Activated T-helper 1 cell treated with anti-CD3 and anti-CD28 coated beads, Interleukin-12 subunit alpha, Interleukin-12 subunit beta, Interleukin-2, Interleukin-4 antibody, amounts not matched to agents 30 ng/mL and 10 ng/mL and 1 ng/mL, durations not matched to agents 14 hours and 24 hours and 36 hours (primary cell): ENCODE results near the gene AFAP1L2. TPM values are rescaled to one million over a fixed set of nuclear protein-coding genes. Genes with fewer than 3 reads are reported as not detected.
"Not testable (repeated sequence)": the region's sequence is repeated elsewhere in the genome, so short reads cannot be mapped to it uniquely, and the experiment has no call there.

Experiments
- DNase-seq: peaks from one replicate; pipeline ENCODE4 v3.0.0; 2021; ENCODE audit warnings: low spot score
- H3K27ac Mint-ChIP-seq: one replicate; pipeline ENCODE4 v1.8.0; 2021; ENCODE audit warnings: mild to moderate bottlenecking, mixed read lengths
- H3K27me3 Mint-ChIP-seq: one replicate; pipeline ENCODE4 v1.8.0; 2022; ENCODE audit warnings: mild to moderate bottlenecking, moderate library complexity, mixed read lengths; ENCODE audit not compliant: insufficient read depth
- H3K36me3 Mint-ChIP-seq: one replicate; pipeline ENCODE4 v1.8.0; 2021; ENCODE audit warnings: low read depth, mixed read lengths
- H3K4me1 Mint-ChIP-seq: one replicate; pipeline ENCODE4 v1.8.0; 2021; ENCODE audit warnings: low read depth, mixed read lengths
- H3K4me3 Mint-ChIP-seq: one replicate; pipeline ENCODE4 v1.8.0; 2021; ENCODE audit warnings: mild to moderate bottlenecking, moderate library complexity, mixed read lengths
- H3K9me3 Mint-ChIP-seq: one replicate; pipeline ENCODE4 v1.8.0; 2021; ENCODE audit warnings: mixed read lengths
- intact Hi-C: fragments of 100-400 bp; cut with micrococcal nuclease; formaldehyde crosslinking; loops from one replicate; pipeline ENCODE4 v1.15.1; 2024
- total RNA-seq: library from RNA; stranded (reverse); gene quantifications from 2 replicates; pipeline ENCODE4 v1.2.3, GENCODE V29; 2022

Gene AFAP1L2
- total RNA-seq, 1 donor from 2014 or later, result 3.7 TPM

GRCh38 chr10:114346176-114347031 is 57.9 kb downstream of the AFAP1L2 start:
- intact Hi-C loops, result no loop called here
- H3K9me3 Mint-ChIP-seq, result no peaks in the 10 kb centered on the region
- no peak for DNase-seq
- H3K27ac Mint-ChIP-seq, result no peak overlapping the region
- H3K36me3 Mint-ChIP-seq, result no peaks in the 10 kb centered on the region
- no peak overlapping the region for H3K4me3 Mint-ChIP-seq
- H3K4me1 Mint-ChIP-seq, result no peaks in the 10 kb centered on the region
- H3K27me3 Mint-ChIP-seq, result peaks cover 2% of the 10 kb centered on the region

GRCh38 chr10:114345701-114346100 is 58.6 kb downstream of the AFAP1L2 start:
- Mint-ChIP-seq H3K4me1 (no peaks in the 10 kb centered on the region), H3K36me3 (no peaks in the 10 kb centered on the region), H3K4me3 (no peak overlapping the region), H3K27me3 (peaks cover 2% of the 10 kb centered on the region), H3K9me3 (no peaks in the 10 kb centered on the region), H3K27ac (no peak overlapping the region)
- intact Hi-C loops, result no loop called here
- no peak for DNase-seq

DNA sequence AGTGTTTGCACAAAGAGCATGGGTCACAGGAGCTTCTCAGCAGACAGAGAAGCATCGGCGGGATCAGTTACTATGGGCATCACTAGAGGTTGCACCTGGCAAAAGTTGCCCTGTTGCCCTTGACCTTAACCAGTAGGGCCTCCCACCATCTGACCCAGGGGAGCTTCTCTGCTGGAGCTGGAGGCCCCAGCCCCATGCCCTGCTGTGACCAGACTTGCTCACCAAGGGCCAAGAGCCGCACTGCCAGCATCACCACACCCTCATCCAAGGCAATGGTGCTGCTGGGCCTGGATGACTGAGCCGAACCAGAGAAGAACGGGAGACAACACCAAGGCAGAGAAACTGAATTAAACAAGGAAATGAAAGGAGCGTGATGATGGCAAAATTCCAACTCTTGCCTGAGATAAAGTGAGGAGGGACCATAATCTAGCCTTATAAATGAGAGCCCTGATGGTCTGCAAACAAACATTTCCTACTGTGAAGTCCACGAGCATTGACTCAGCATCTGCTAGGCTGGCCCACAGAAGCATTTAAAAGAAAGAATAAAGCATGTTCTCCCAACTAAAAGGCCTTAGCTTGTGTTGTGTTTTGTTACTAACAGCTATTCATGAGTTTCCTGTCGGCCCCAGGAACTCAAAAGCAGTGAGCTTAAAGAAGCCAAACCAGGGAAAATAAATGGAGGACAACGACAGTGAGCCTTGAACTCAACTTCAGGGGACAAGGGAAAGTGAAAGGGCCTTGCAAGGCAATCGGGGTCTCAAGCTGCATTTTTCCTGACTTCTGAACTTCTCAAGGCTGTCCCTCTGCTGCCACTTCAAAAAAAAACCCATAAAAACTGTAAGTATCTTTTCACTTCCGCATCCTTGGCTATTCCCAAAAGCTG is 60.4 kb downstream of the AFAP1L2 start:
- H3K27me3 Mint-ChIP-seq, result peaks cover 4% of the 10 kb centered on the region
- no peaks in the 10 kb centered on the region for H3K36me3 Mint-ChIP-seq
- intact Hi-C loops, result no loop called here

GRCh38 chr10:114342976-114343375 is 61.3 kb downstream of the AFAP1L2 start:
- intact Hi-C loops, result no loop called here
- Mint-ChIP-seq H3K27me3 (peaks cover 7% of the 10 kb centered on the region), H3K27ac (no peak overlapping the region), H3K4me3 (no peak overlapping the region), H3K4me1 (peaks cover under 1% of the 10 kb centered on the region), H3K9me3 (no peaks in the 10 kb centered on the region), H3K36me3 (no peaks in the 10 kb centered on the region)
- DNase-seq, result no peak

More for the DNA sequence above, 60.4 kb downstream of the AFAP1L2 start:
- Mint-ChIP-seq H3K4me3 (no peak overlapping the region), H3K9me3 (no peaks in the 10 kb centered on the region), H3K27ac (no peak overlapping the region), H3K4me1 (no peaks in the 10 kb centered on the region)
- DNase-seq, result no peak

DNA sequence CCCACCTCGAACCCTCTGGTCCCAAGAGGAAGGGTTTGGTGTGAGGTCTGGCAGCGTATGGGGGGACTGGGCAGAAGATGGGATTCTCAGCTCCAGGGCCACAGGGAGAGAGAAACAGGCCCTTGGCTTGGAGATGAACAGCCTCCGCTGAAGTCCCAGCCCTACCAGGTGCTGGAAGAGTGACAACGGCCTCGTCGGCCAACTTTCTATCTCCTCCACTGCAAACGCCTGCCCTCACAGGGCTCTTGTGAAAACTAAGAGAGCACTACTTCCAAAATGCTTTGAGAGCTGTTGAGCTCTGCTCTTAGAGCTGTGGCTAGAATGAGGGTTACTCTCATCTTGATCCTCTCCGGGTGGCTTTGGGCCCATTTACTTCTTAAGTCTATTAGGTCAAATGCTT is 63.5 kb downstream of the AFAP1L2 start:
- no peaks in the 10 kb centered on the region for H3K9me3 Mint-ChIP-seq
- H3K4me3 Mint-ChIP-seq, result no peak overlapping the region
- H3K36me3 Mint-ChIP-seq, result no peaks in the 10 kb centered on the region
- H3K27ac Mint-ChIP-seq, result no peak overlapping the region
- no peak for DNase-seq
- H3K4me1 Mint-ChIP-seq, result peaks cover 22% of the 10 kb centered on the region
- intact Hi-C loops, result no loop called here
- H3K27me3 Mint-ChIP-seq, result peaks cover 10% of the 10 kb centered on the region

DNA sequence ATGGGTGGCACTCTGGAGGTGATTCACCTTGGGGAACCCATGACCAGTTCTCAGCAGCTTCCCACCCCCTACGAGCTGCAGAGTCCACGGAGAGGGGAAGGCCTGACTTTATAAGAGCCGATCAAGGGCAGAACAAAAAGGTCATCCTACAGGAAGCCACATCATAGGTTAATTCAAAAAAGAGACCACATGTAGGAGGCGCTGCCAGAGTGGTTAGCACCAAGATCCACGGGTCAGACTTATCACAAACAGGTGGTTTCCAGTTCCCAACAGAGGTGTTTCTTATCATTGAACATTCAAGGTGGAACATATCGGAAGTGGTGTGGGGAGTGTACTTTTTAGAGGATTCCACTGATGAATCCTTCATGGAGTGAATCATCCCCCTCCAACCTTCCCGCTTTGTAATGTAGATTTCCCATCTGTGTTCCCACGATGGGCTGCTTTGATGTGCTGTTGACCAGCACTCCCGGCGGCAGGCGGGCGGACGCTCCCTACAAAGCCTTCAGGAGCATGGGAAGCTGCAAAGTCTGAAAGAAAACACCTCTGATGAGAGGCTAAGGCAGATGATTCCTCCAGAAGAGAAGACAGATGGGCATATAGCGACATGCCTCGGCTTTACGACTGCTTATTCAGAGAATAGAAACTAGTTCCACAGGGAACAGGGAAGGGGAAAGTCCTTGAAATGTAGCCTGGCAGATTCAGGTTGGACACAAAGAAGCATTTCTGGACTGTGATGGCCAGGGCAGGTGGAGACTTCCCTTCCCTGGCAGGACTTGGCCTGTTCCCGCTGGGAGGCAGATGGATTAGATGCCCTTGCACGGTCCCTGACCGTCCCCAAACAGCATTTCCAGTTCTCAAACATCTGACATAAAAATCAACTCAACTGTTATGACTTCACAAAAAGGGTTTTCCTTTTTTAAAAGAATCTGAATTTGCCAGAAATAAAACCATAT is 66.5 kb downstream of the AFAP1L2 start:
- H3K4me1 Mint-ChIP-seq, result peaks cover 26% of the 10 kb centered on the region
- DNase-seq, result no peak
- no peaks in the 10 kb centered on the region for H3K36me3 Mint-ChIP-seq
- peaks cover 10% of the 10 kb centered on the region for H3K27me3 Mint-ChIP-seq
- no peak overlapping the region for H3K4me3 Mint-ChIP-seq
- H3K27ac Mint-ChIP-seq, result peak overlapping the region; percentile 61
- intact Hi-C loops, result loop anchor here (2.0 kb wide), 1 partner anchor 33 kb away; no protein-coding TSS in a partner anchor
- H3K9me3 Mint-ChIP-seq, result no peaks in the 10 kb centered on the region

DNA sequence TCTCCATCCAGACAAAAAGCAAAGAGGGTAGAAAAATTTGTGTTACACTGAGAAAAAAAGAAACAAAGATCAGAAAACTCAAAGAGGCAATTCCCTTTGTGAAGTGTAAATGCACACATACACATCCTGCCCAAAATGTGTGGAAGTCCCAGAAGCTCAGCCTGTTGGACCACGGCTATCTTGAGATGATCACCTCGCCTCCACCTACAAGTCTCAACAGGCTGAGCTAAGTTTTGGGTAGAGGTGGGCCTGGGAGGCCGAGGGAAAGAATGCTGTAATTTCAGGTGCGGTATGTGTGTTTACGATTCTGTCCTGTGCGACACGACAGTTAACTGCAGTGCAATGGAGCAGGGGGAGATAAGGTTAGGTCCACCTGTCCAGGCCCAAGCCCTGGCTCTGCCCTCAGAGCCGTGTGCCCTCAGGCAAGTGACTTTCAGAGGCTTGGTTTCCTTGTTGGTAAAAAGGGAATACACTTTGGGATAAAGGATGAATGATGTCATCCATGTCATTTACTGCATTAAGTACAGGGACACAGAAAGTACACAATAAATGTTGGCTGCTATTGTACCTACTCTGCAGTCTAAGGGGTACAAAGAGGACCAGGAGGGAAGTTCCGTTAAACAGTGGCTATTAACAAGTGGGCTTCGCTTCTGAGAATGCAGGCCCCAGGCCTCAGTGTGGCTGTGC is 67.3 kb downstream of the AFAP1L2 start:
- Mint-ChIP-seq H3K4me1 (peaks cover 26% of the 10 kb centered on the region), H3K27me3 (peaks cover 8% of the 10 kb centered on the region), H3K4me3 (no peak overlapping the region), H3K27ac (peak overlapping the region; percentile 61), H3K36me3 (no peaks in the 10 kb centered on the region), H3K9me3 (no peaks in the 10 kb centered on the region)
- intact Hi-C loops, result loop anchor here (2.0 kb wide), 1 partner anchor 32 kb away; no protein-coding TSS in a partner anchor
- DNase-seq, result no peak

GRCh38 chr10:114335614-114336013 is 68.7 kb downstream of the AFAP1L2 start:
- H3K4me3 Mint-ChIP-seq, result no peak overlapping the region
- H3K9me3 Mint-ChIP-seq, result no peaks in the 10 kb centered on the region
- H3K36me3 Mint-ChIP-seq, result no peaks in the 10 kb centered on the region
- intact Hi-C loops, result loop anchor here (2.0 kb wide), 1 partner anchor 31 kb away; no protein-coding TSS in a partner anchor
- peaks cover 26% of the 10 kb centered on the region for H3K4me1 Mint-ChIP-seq
- peaks cover 8% of the 10 kb centered on the region for H3K27me3 Mint-ChIP-seq
- H3K27ac Mint-ChIP-seq, result no peak overlapping the region
- no peak for DNase-seq

GRCh38 chr10:114334301-114334700 is 70.0 kb downstream of the AFAP1L2 start:
- Mint-ChIP-seq H3K27me3 (peaks cover 6% of the 10 kb centered on the region), H3K9me3 (no peaks in the 10 kb centered on the region), H3K4me1 (peaks cover 26% of the 10 kb centered on the region), H3K27ac (no peak overlapping the region), H3K4me3 (no peak overlapping the region), H3K36me3 (no peaks in the 10 kb centered on the region)
- no peak for DNase-seq
- intact Hi-C loops, result no loop called here

GRCh38 chr10:114333441-114333840 is 70.9 kb downstream of the AFAP1L2 start:
- not testable (repeated sequence) for H3K36me3 Mint-ChIP-seq

GRCh38 chr10:114332301-114333192 is 71.8 kb downstream of the AFAP1L2 start:
- Mint-ChIP-seq H3K36me3 (no peaks in the 10 kb centered on the region), H3K4me1 (peaks cover 21% of the 10 kb centered on the region), H3K27ac (peak overlapping the region; percentile 52), H3K4me3 (no peak overlapping the region), H3K27me3 (peaks cover 4% of the 10 kb centered on the region), H3K9me3 (no peaks in the 10 kb centered on the region)
- intact Hi-C loops, result no loop called here
- DNase-seq, result no peak

More at GRCh38 chr10:114333441-114333840, 70.9 kb downstream of the AFAP1L2 start:
- H3K27me3 Mint-ChIP-seq, intact Hi-C loops, DNase-seq, H3K27ac Mint-ChIP-seq, H3K4me3 Mint-ChIP-seq, H3K9me3 Mint-ChIP-seq: not testable (repeated sequence)
- H3K4me1 Mint-ChIP-seq, result peaks cover 26% of the 10 kb centered on the region
